ENCODE measurements around the gene WDR37.

Gene WDR37

GRCh38 chr10:1047937-1048336 lies 8.2 kb upstream of the WDR37 start:
- no peak overlapping the region for H4K8ac ChIP-seq (ENCODE audit: low read length)
- no peak overlapping the region for H2BK120ac ChIP-seq (ENCODE audit: low read depth, low read length)
- H2AK5ac ChIP-seq (ENCODE audit: low read length, severe bottlenecking) = no peak overlapping the region
- peak overlapping the region; percentile 52 for H3K27ac ChIP-seq (ENCODE audit: low read length, poor library complexity, severe bottlenecking)
- peak; percentile 38 for DNase-seq
- H3K18ac ChIP-seq (ENCODE audit: low read depth in 1 of 2, low read length in 2 of 2) = peak overlapping the region; percentile 82 to 99
- peak overlapping the region; percentile 92 to 99 for H3K4me3 ChIP-seq (ENCODE audit: insufficient read depth in 1 of 2, low read depth in 1 of 2, low read length in 2 of 2)
- no peak overlapping the region for H2AFZ ChIP-seq (ENCODE audit: low read depth, low read length)
- H2BK15ac ChIP-seq (ENCODE audit: low read depth, poor library complexity, severe bottlenecking) = peak overlapping the region; percentile 89
- under 1% methylated on average over 15 of the region's 15 CpGs for WGBS
- H3K9me3 ChIP-seq (ENCODE audit: control insufficient read depth, low read length) = no peaks in the 10 kb centered on the region
- H3K4me2 ChIP-seq (ENCODE audit: low read length, poor library complexity, severe bottlenecking) = peak overlapping the region; percentile 94
- H3K4me1 ChIP-seq (ENCODE audit: control insufficient read depth, insufficient read depth, low read depth, low read length) = peaks cover 11% of the 10 kb centered on the region
- peak overlapping the region; percentile 80 to 89 for H3K4ac ChIP-seq (ENCODE audit: low read depth in 1 of 2, low read length in 2 of 2)
- H3K14ac ChIP-seq (ENCODE audit: low read length in 2 of 2) = peak overlapping the region in 1 of 2 experiments; percentile 92
- H3K79me1 ChIP-seq (replicated peaks; ENCODE audit: low read length, poor library complexity, severe bottlenecking) = peaks cover 4% of the 10 kb centered on the region
- no peak overlapping the region for H2BK5ac ChIP-seq (ENCODE audit: low read depth, low read length, poor library complexity, severe bottlenecking)
- H3K9ac ChIP-seq (ENCODE audit: low read length) = peak overlapping the region; percentile 97
- no peaks in the 10 kb centered on the region for H3K27me3 ChIP-seq (ENCODE audit: control insufficient read depth in 1 of 2, insufficient read depth in 1 of 2, low read length in 2 of 2)
- H2BK12ac ChIP-seq (ENCODE audit: low read length in 2 of 2) = peak overlapping the region in 1 of 2 experiments; percentile 92
- H4K91ac ChIP-seq (ENCODE audit: low read length) = peak overlapping the region; percentile 90
- H3K23ac ChIP-seq (ENCODE audit: low read length in 2 of 2) = peak overlapping the region in 1 of 2 experiments; percentile 99
- peaks cover 11 to 39% of the 10 kb centered on the region in 2 experiments for H3K36me3 ChIP-seq (ENCODE audit: control insufficient read depth in 1 of 2, insufficient read depth in 2 of 2, low read depth in 1 of 2, low read length in 2 of 2)

GRCh38 chr10:1048349-1048731 lies 7.8 kb upstream of the WDR37 start:
- DNase-seq = no peak
- Histone ChIP-seq H3K4me3 (ENCODE audit: insufficient read depth in 1 of 2, low read depth in 1 of 2, low read length in 2 of 2) (peak overlapping the region; percentile 92 to 99), H3K9ac (ENCODE audit: low read length) (peak overlapping the region; percentile 97), H2AK5ac (ENCODE audit: low read length, severe bottlenecking) (no peak overlapping the region), H2AFZ (ENCODE audit: low read depth, low read length) (no peak overlapping the region), H2BK15ac (ENCODE audit: low read depth, poor library complexity, severe bottlenecking) (peak overlapping the region; percentile 89), H2BK12ac (ENCODE audit: low read length in 2 of 2) (peak overlapping the region; percentile 63 to 92), H3K4me1 (ENCODE audit: control insufficient read depth, insufficient read depth, low read depth, low read length) (peaks cover 11% of the 10 kb centered on the region), H3K79me1 (replicated peaks; ENCODE audit: low read length, poor library complexity, severe bottlenecking) (peaks cover 3% of the 10 kb centered on the region), H3K27ac (ENCODE audit: low read length, poor library complexity, severe bottlenecking) (peak overlapping the region; percentile 52), H3K14ac (ENCODE audit: low read length in 2 of 2) (peak overlapping the region in 1 of 2 experiments; percentile 92), H4K91ac (ENCODE audit: low read length) (peak overlapping the region; percentile 90), H3K23ac (ENCODE audit: low read length in 2 of 2) (peak overlapping the region in 1 of 2 experiments; percentile 99), H3K9me3 (ENCODE audit: control insufficient read depth, low read length) (no peaks in the 10 kb centered on the region), H3K4ac (ENCODE audit: low read depth in 1 of 2, low read length in 2 of 2) (peak overlapping the region; percentile 86 to 89), H2BK5ac (ENCODE audit: low read depth, low read length, poor library complexity, severe bottlenecking) (peak overlapping the region; percentile 68), H3K36me3 (ENCODE audit: control insufficient read depth in 1 of 2, insufficient read depth in 2 of 2, low read depth in 1 of 2, low read length in 2 of 2) (peaks cover 11 to 39% of the 10 kb centered on the region in 2 experiments), H3K27me3 (ENCODE audit: control insufficient read depth in 1 of 2, insufficient read depth in 1 of 2, low read length in 2 of 2) (no peaks in the 10 kb centered on the region), H2BK120ac (ENCODE audit: low read depth, low read length) (peak overlapping the region; percentile 77), H3K4me2 (ENCODE audit: low read length, poor library complexity, severe bottlenecking) (peak overlapping the region; percentile 94), H3K18ac (ENCODE audit: low read depth in 1 of 2, low read length in 2 of 2) (peak overlapping the region; percentile 82 to 99), H4K8ac (ENCODE audit: low read length) (peak overlapping the region; percentile 45)
- under 1% methylated on average over 37 of the region's 37 CpGs for WGBS

- Histone ChIP-seq H3K4me1 (ENCODE audit: control insufficient read depth, insufficient read depth, low read depth, low read length) (peaks cover 14% of the 10 kb centered on the region), H3K36me3 (ENCODE audit: control insufficient read depth in 1 of 2, insufficient read depth in 2 of 2, low read depth in 1 of 2, low read length in 2 of 2) (peaks cover 11 to 39% of the 10 kb centered on the region in 2 experiments), H4K91ac (ENCODE audit: low read length) (peak within 1 kb of the TSS; percentile 90), H3K27me3 (ENCODE audit: control insufficient read depth in 1 of 2, insufficient read depth in 1 of 2, low read length in 2 of 2) (no peaks in the 10 kb centered on the region), H3K79me1 (replicated peaks; ENCODE audit: low read length, poor library complexity, severe bottlenecking) (no peaks in the 10 kb centered on the region), H2BK12ac (ENCODE audit: low read length in 2 of 2) (peak within 1 kb of the TSS; percentile 63 to 92), H3K4me2 (ENCODE audit: low read length, poor library complexity, severe bottlenecking) (peak within 1 kb of the TSS; percentile 94), H2BK15ac (ENCODE audit: low read depth, poor library complexity, severe bottlenecking) (peak within 1 kb of the TSS; percentile 89), H3K23ac (ENCODE audit: low read length in 2 of 2) (peak within 1 kb of the TSS in 1 of 2 experiments; percentile 99), H4K8ac (ENCODE audit: low read length) (peak within 1 kb of the TSS; percentile 45), H3K27ac (ENCODE audit: low read length, poor library complexity, severe bottlenecking) (peak within 1 kb of the TSS; percentile 94), H3K4ac (ENCODE audit: low read depth in 1 of 2, low read length in 2 of 2) (peak within 1 kb of the TSS; percentile 86 to 97), H3K18ac (ENCODE audit: low read depth in 1 of 2, low read length in 2 of 2) (peak within 1 kb of the TSS; percentile 82 to 99), H3K14ac (ENCODE audit: low read length in 2 of 2) (peak within 1 kb of the TSS in 1 of 2 experiments; percentile 92), H2BK5ac (ENCODE audit: low read depth, low read length, poor library complexity, severe bottlenecking) (peak within 1 kb of the TSS; percentile 68), H3K9ac (ENCODE audit: low read length) (peak within 1 kb of the TSS; percentile 97), H2AFZ (ENCODE audit: low read depth, low read length) (no peak within 1 kb of the TSS), H2AK5ac (ENCODE audit: low read length, severe bottlenecking) (no peak within 1 kb of the TSS), H3K9me3 (ENCODE audit: control insufficient read depth, low read length) (no peaks in the 10 kb centered on the region), H2BK120ac (ENCODE audit: low read depth, low read length) (peak within 1 kb of the TSS; percentile 77), H3K4me3 (ENCODE audit: insufficient read depth in 1 of 2, low read depth in 1 of 2, low read length in 2 of 2) (peak within 1 kb of the TSS; percentile 92 to 99)
- WGBS = under 1% methylated on average over 78 of the region's 83 CpGs
- peak; percentile 100 for DNase-seq
These were observed 7.3 kb upstream of the WDR37 start, which contains the start of gene IDI1 for GRCh38 chr10:1048732-1049424. Gene IDI1 (minus strand): TSS chr10:1049119. CDS start chr10:1049003, 116 bp downstream.

- Histone ChIP-seq H3K9ac (ENCODE audit: low read length) (peak overlapping the region; percentile 97), H2AK5ac (ENCODE audit: low read length, severe bottlenecking) (no peak overlapping the region)
These were observed 6.7 kb upstream of the WDR37 start for GRCh38 chr10:1049425-1049958.

More at GRCh38 chr10:1049425-1049958, 6.7 kb upstream of the WDR37 start:
- Histone ChIP-seq H2BK5ac (ENCODE audit: low read depth, low read length, poor library complexity, severe bottlenecking) (no peak overlapping the region), H3K27me3 (ENCODE audit: control insufficient read depth in 1 of 2, insufficient read depth in 1 of 2, low read length in 2 of 2) (no peaks in the 10 kb centered on the region), H3K9me3 (ENCODE audit: control insufficient read depth, low read length) (no peaks in the 10 kb centered on the region), H4K91ac (ENCODE audit: low read length) (no peak overlapping the region), H3K79me1 (replicated peaks; ENCODE audit: low read length, poor library complexity, severe bottlenecking) (no peaks in the 10 kb centered on the region), H2BK120ac (ENCODE audit: low read depth, low read length) (peak overlapping the region; percentile 77), H4K8ac (ENCODE audit: low read length) (peak overlapping the region; percentile 30), H3K4me1 (ENCODE audit: control insufficient read depth, insufficient read depth, low read depth, low read length) (peaks cover 12% of the 10 kb centered on the region), H3K4ac (ENCODE audit: low read depth in 1 of 2, low read length in 2 of 2) (peak overlapping the region in 1 of 2 experiments; percentile 97), H3K23ac (ENCODE audit: low read length in 2 of 2) (peak overlapping the region in 1 of 2 experiments; percentile 14), H2BK15ac (ENCODE audit: low read depth, poor library complexity, severe bottlenecking) (peak overlapping the region; percentile 77), H3K36me3 (ENCODE audit: control insufficient read depth in 1 of 2, insufficient read depth in 2 of 2, low read depth in 1 of 2, low read length in 2 of 2) (peaks cover 11 to 36% of the 10 kb centered on the region in 2 experiments), H2BK12ac (ENCODE audit: low read length in 2 of 2) (no peak overlapping the region), H3K18ac (ENCODE audit: low read depth in 1 of 2, low read length in 2 of 2) (peak overlapping the region in 1 of 2 experiments; percentile 82), H3K4me2 (ENCODE audit: low read length, poor library complexity, severe bottlenecking) (peak overlapping the region; percentile 69), H3K14ac (ENCODE audit: low read length in 2 of 2) (no peak overlapping the region), H3K4me3 (ENCODE audit: insufficient read depth in 1 of 2, low read depth in 1 of 2, low read length in 2 of 2) (peak overlapping the region; percentile 73 to 99), H3K27ac (ENCODE audit: low read length, poor library complexity, severe bottlenecking) (peak overlapping the region; percentile 94), H2AFZ (ENCODE audit: low read depth, low read length) (no peak overlapping the region)
- WGBS = under 1% methylated on average over 30 of the region's 34 CpGs
- no peak for DNase-seq

All from mesenchymal stem cell (in vitro differentiated cells and primary cell).